GM21390 (cell line): ENCODE results near the gene C2orf80.
"Not testable (repeated sequence)": the region's sequence is repeated elsewhere in the genome, so short reads cannot be mapped to it uniquely, and the experiment has no call there.

Source experiments
- ATAC-seq: cut with Tn5 transposase; IDR thresholded peaks from one replicate; pipeline ENCODE4 v1.9.1; 2021; ENCODE audit not compliant: unreplicated experiment

Gene C2orf80

GRCh38 chr2:208189810-208190503 is at the start of gene C2orf80:
C2orf80 (minus strand) TSS chr2:208190030; CDS start chr2:208186986, 3,044 bp downstream.
- no peak for ATAC-seq

GRCh38 chr2:208235860-208236259 is 46.0 kb upstream of the C2orf80 start:
- no peak for ATAC-seq

GRCh38 chr2:208234786-208235185 is 45.0 kb upstream of the C2orf80 start:
- no peak for ATAC-seq

- no peak for ATAC-seq
Observed at GRCh38 chr2:208228476-208228875, 38.6 kb upstream of the C2orf80 start.

GRCh38 chr2:208227581-208228232 is 37.9 kb upstream of the C2orf80 start:
- ATAC-seq = no peak

- ATAC-seq = no peak
Observed at GRCh38 chr2:208224802-208225201, 35.0 kb upstream of the C2orf80 start.

GRCh38 chr2:208222351-208222750 is 32.5 kb upstream of the C2orf80 start:
- ATAC-seq = no peak

GRCh38 chr2:208221873-208222272 is 32.0 kb upstream of the C2orf80 start:
- not testable (repeated sequence) for ATAC-seq

GRCh38 chr2:208210688-208211451 is 21.0 kb upstream of the C2orf80 start:
- ATAC-seq = no peak

GRCh38 chr2:208208335-208209085 is 18.7 kb upstream of the C2orf80 start:
- no peak for ATAC-seq

- ATAC-seq = no peak
Observed at GRCh38 chr2:208207769-208208168, 17.9 kb upstream of the C2orf80 start.

GRCh38 chr2:208204166-208204565 is 14.3 kb upstream of the C2orf80 start:
- ATAC-seq = no peak

GRCh38 chr2:208195531-208195930 is 5.7 kb upstream of the C2orf80 start:
- no peak for ATAC-seq

- ATAC-seq = no peak
Observed at GRCh38 chr2:208192611-208193236, 2.9 kb upstream of the C2orf80 start.

GRCh38 chr2:208189069-208189809 is 591 bp downstream of the C2orf80 start:
- no peak for ATAC-seq

GRCh38 chr2:208186893-208187292 is 2.9 kb downstream of the C2orf80 start:
- no peak for ATAC-seq

- ATAC-seq = no peak
Observed at GRCh38 chr2:208186465-208186864, 3.4 kb downstream of the C2orf80 start.

GRCh38 chr2:208183972-208184705 is 5.7 kb downstream of the C2orf80 start:
- ATAC-seq = no peak

- no peak for ATAC-seq
Observed at GRCh38 chr2:208183526-208183925, 6.3 kb downstream of the C2orf80 start.
